ENCODE data around the gene CLBA1. TPM values are rescaled to one million over a fixed set of nuclear protein-coding genes. Genes with fewer than 3 reads are reported as not detected.

CLBA1 gene
- total RNA-seq, 2 experiments from 2014 or later = 0.47 to 0.67 TPM

GRCh38 chr14:104999361-104999760, 13.8 kb downstream of the CLBA1 start:
- Mint-ChIP-seq H3K9me3 (no peaks in the 10 kb centered on the region), H3K4me1 (ENCODE audit: low read depth) (peaks cover 3% of the 10 kb centered on the region), H3K27me3 (no peaks in the 10 kb centered on the region), H3K27ac (no peak overlapping the region), H3K36me3 (ENCODE audit: low read depth) (peaks cover 2% of the 10 kb centered on the region), H3K4me3 (no peak overlapping the region)
- ATAC-seq (no peak), DNase-seq (no peak)
- TF ChIP-seq, protein P1, sequence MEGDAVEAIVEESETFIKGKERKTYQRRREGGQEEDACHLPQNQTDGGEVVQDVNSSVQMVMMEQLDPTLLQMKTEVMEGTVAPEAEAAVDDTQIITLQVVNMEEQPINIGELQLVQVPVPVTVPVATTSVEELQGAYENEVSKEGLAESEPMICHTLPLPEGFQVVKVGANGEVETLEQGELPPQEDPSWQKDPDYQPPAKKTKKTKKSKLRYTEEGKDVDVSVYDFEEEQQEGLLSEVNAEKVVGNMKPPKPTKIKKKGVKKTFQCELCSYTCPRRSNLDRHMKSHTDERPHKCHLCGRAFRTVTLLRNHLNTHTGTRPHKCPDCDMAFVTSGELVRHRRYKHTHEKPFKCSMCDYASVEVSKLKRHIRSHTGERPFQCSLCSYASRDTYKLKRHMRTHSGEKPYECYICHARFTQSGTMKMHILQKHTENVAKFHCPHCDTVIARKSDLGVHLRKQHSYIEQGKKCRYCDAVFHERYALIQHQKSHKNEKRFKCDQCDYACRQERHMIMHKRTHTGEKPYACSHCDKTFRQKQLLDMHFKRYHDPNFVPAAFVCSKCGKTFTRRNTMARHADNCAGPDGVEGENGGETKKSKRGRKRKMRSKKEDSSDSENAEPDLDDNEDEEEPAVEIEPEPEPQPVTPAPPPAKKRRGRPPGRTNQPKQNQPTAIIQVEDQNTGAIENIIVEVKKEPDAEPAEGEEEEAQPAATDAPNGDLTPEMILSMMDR (IDR thresholded peaks at IDR 0.05) = no peak
- intact Hi-C loops (cut with micrococcal nuclease) = no loop called here
- CTCF ChIA-PET = interaction anchor here (1.1 to 1.8 kb wide), 4 partner anchors 9 to 91 kb away, joined by 3 to 6 read pairs (median 4); no protein-coding TSS in a partner anchor
- POLR2A ChIA-PET = interaction anchor here (0.8 to 1.5 kb wide), 3 partner anchors 10 to 20 kb away, joined by 4 to 6 read pairs (median 4); no protein-coding TSS in a partner anchor

DNA sequence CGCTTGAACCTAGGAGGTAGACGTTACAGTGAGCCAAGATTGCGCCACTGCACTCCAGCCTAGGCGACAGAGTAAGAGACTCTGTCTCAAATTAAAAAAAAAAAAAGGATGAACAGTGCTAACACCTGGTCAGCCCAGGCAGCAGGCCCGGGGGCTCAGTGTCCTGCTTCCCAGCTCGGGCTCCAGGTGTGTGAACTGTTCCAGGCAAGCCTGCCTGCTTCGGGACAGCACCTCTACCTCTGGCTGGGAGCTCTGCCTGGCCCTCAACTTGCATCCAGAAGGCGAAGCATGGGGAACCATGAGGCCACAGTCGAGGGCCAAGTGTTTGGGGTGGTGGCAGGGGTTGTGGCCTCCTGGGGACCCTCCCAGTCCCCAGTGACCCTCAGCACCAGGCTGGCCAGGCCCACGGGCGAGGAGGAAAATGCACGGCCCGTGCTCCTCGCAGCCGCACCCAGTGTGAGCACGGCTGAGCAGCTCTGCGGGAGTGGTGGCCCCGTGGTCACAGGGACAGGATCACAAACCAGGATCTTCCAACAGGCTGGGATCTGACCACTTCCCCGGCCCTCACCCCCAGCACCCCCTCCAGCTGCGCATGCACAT, 19.8 kb downstream of the CLBA1 start:
- TF ChIP-seq, protein P1 (IDR thresholded peaks at IDR 0.05) = no peak
- no peak for DNase-seq
- no peaks in the 10 kb centered on the region for H3K9me3 Mint-ChIP-seq
- peaks cover 7% of the 10 kb centered on the region for H3K36me3 Mint-ChIP-seq (ENCODE audit: low read depth)
- POLR2A ChIA-PET = interaction anchor here (1.1 to 5.9 kb wide), 3 partner anchors 12 to 41 kb away, joined by 3 to 69 read pairs (median 3); partner anchors contain the start of gene CDCA4
- no peak overlapping the region for H3K4me3 Mint-ChIP-seq
- CTCF ChIA-PET = interaction anchor here (1.3 to 1.4 kb wide), 2 partner anchors 30 to 38 kb away, joined by 3 read pairs; no protein-coding TSS in a partner anchor
- no peaks in the 10 kb centered on the region for H3K27me3 Mint-ChIP-seq
- intact Hi-C loops (cut with micrococcal nuclease) = no loop called here
- ATAC-seq = no peak
- no peak overlapping the region for H3K27ac Mint-ChIP-seq
- peaks cover 3% of the 10 kb centered on the region for H3K4me1 Mint-ChIP-seq (ENCODE audit: low read depth)

GRCh38 chr14:105005929-105006830, 20.6 kb downstream of the CLBA1 start:
- intact Hi-C loops (cut with micrococcal nuclease) = no loop called here
- no peaks in the 10 kb centered on the region for H3K27me3 Mint-ChIP-seq
- ATAC-seq (no peak), DNase-seq (no peak)
- H3K36me3 Mint-ChIP-seq (ENCODE audit: low read depth) = peaks cover 10% of the 10 kb centered on the region
- no peaks in the 10 kb centered on the region for H3K9me3 Mint-ChIP-seq
- ChIA-PET POLR2A (interaction anchor here (0.5 to 5.9 kb wide), 6 partner anchors 8 to 40 kb away, joined by 3 to 69 read pairs (median 3); partner anchors contain the start of gene CDCA4), CTCF (interaction anchor here (1.3 to 1.4 kb wide), 3 partner anchors 31 to 39 kb away, joined by 3 read pairs; no protein-coding TSS in a partner anchor)
- no peak overlapping the region for H3K4me3 Mint-ChIP-seq
- H3K27ac Mint-ChIP-seq = no peak overlapping the region
- peaks cover 3% of the 10 kb centered on the region for H3K4me1 Mint-ChIP-seq (ENCODE audit: low read depth)
- TF ChIP-seq, protein P1 (IDR thresholded peaks at IDR 0.05) = no peak

GRCh38 chr14:105006831-105007592, 21.4 kb downstream of the CLBA1 start:
- Mint-ChIP-seq H3K27me3 (no peaks in the 10 kb centered on the region), H3K4me3 (no peak overlapping the region), H3K36me3 (ENCODE audit: low read depth) (peaks cover 18% of the 10 kb centered on the region), H3K9me3 (no peaks in the 10 kb centered on the region), H3K4me1 (ENCODE audit: low read depth) (peaks cover 3% of the 10 kb centered on the region), H3K27ac (no peak overlapping the region)
- ChIA-PET CTCF (interaction anchor here (1.3 kb wide), 1 partner anchor 38 kb away, joined by 3 read pairs; no protein-coding TSS in a partner anchor), POLR2A (interaction anchor here (0.5 to 5.9 kb wide), 4 partner anchors 9 to 38 kb away, joined by 3 to 69 read pairs (median 3); partner anchors contain the start of gene CDCA4)
- TF ChIP-seq, protein P1 (IDR thresholded peaks at IDR 0.05) = no peak
- DNase-seq = no peak
- intact Hi-C loops (cut with micrococcal nuclease) = no loop called here
- ATAC-seq = no peak

All from activated CD8-positive, alpha-beta T cell treated with anti-CD3 and anti-CD28 coated beads for 36 hours (primary cell).